Astrocyte of the spinal cord (primary cell): Measurements from ENCODE around the gene INPP5J.
"Not testable (repeated sequence)": the region's sequence is repeated elsewhere in the genome, so short reads cannot be mapped to it uniquely, and the experiment has no call there.

Source experiments
- DNase-seq: peaks from one replicate; pipeline ENCODE4 v3.0.0; 2011; ENCODE audit warnings: low read depth, low spot score
- H3K4me3 ChIP-seq: 2 replicates; pipeline ENCODE4 v1.5.1; 2011; ENCODE audit warnings: low read depth, mild to moderate bottlenecking, low read length, moderate library complexity
- CTCF ChIP-seq: IDR thresholded peaks from 2 replicates; pipeline ENCODE4 v1.5.1; 2012; ENCODE audit warnings: low read depth, mild to moderate bottlenecking, low read length, inconsistent platforms
- in situ Hi-C: cut with HindIII; loops from 2 replicates; pipeline ENCODE4 v1.10.0; 2017; ENCODE audit warnings: low sequenced_read_pairs

The INPP5J gene

GRCh38 chr22:31094021-31094551 is 28.7 kb upstream of the INPP5J start:
- no peak overlapping the region for H3K4me3 ChIP-seq
- in situ Hi-C loops, result no loop called here
- no peak for DNase-seq
- no peak for TF ChIP-seq CTCF

GRCh38 chr22:31094741-31095140 is 28.0 kb upstream of the INPP5J start:
- no peak for DNase-seq
- no peak overlapping the region for H3K4me3 ChIP-seq
- in situ Hi-C loops, result no loop called here
- no peak for TF ChIP-seq CTCF

GRCh38 chr22:31095637-31096249 is 27.0 kb upstream of the INPP5J start:
- in situ Hi-C loops, result no loop called here
- no peak for TF ChIP-seq CTCF
- DNase-seq, result no peak
- no peak overlapping the region for H3K4me3 ChIP-seq

- no peak for TF ChIP-seq CTCF
- no peak overlapping the region for H3K4me3 ChIP-seq
- DNase-seq, result no peak
- in situ Hi-C loops, result no loop called here
Observed at GRCh38 chr22:31096657-31097279, 26.0 kb upstream of the INPP5J start.

- H3K4me3 ChIP-seq, DNase-seq, in situ Hi-C loops: not testable (repeated sequence)
Observed at GRCh38 chr22:31097539-31097938, 25.2 kb upstream of the INPP5J start.

- DNase-seq, result no peak
- TF ChIP-seq CTCF, result no peak
- in situ Hi-C loops, result no loop called here
- H3K4me3 ChIP-seq, result no peak overlapping the region
Observed at GRCh38 chr22:31097941-31098631, 24.7 kb upstream of the INPP5J start.

GRCh38 chr22:31098632-31099110 is 24.1 kb upstream of the INPP5J start:
- no peak for DNase-seq
- TF ChIP-seq CTCF, result no peak
- H3K4me3 ChIP-seq, result no peak overlapping the region
- in situ Hi-C loops, result no loop called here
